OCI-LY1 (cell line): ENCODE measurements around the gene MYMK.

Experiments
- H2AFZ ChIP-seq: fragments of 200-600 bp; sonication (generic), shearing (Covaris generic); 2 replicates; pipeline ENCODE4 v1.6.0; 2014; ENCODE audit warnings: antibody characterized with exemption, mild to moderate bottlenecking, low read length
- H3F3A ChIP-seq: fragments of 200-600 bp; sonication (generic), shearing (Covaris generic); 2 replicates; pipeline ENCODE4 v1.6.0; 2014; ENCODE audit warnings: mild to moderate bottlenecking, antibody characterized with exemption, low read length, moderate library complexity; ENCODE audit not compliant: insufficient read depth
- H3K27ac ChIP-seq: fragments of 200-600 bp; sonication (generic); 2 replicates; pipeline ENCODE4 v1.5.1; 2014; ENCODE audit warnings: low read length, mixed run types, mild to moderate bottlenecking, low read depth; ENCODE audit not compliant: poor library complexity, severe bottlenecking
- H3K27me3 ChIP-seq: fragments of 200-600 bp; sonication (generic); 2 replicates; pipeline ENCODE4 v1.6.0; 2014; ENCODE audit warnings: antibody characterized with exemption, mild to moderate bottlenecking, low read length, moderate library complexity; ENCODE audit not compliant: insufficient read depth
- H3K36me3 ChIP-seq: fragments of 200-600 bp; sonication (generic); 2 replicates; pipeline ENCODE4 v1.6.1; 2014; ENCODE audit warnings: mild to moderate bottlenecking, antibody characterized with exemption, low read length, moderate library complexity, mixed read lengths; ENCODE audit not compliant: insufficient read depth
- H3K4me1 ChIP-seq: fragments of 200-600 bp; sonication (generic); 2 replicates; pipeline ENCODE4 v1.5.1; 2014; ENCODE audit warnings: mild to moderate bottlenecking, low read length, moderate library complexity; ENCODE audit not compliant: insufficient read depth, severe bottlenecking
- H3K4me2 ChIP-seq: fragments of 200-600 bp; sonication (generic), shearing (Covaris generic); 2 replicates; pipeline ENCODE4 v1.6.1; 2014; ENCODE audit warnings: low read length
- H3K4me3 ChIP-seq: fragments of 200-600 bp; sonication (generic); 2 replicates; pipeline ENCODE4 v1.5.1; 2014; ENCODE audit warnings: low read length, low read depth, mild to moderate bottlenecking, mixed read lengths; ENCODE audit not compliant: poor library complexity, severe bottlenecking
- H3K79me2 ChIP-seq: fragments of 200-600 bp; shearing (Covaris generic); 2 replicates; pipeline ENCODE4 v1.6.1; 2016; ENCODE audit warnings: mixed run types, low read length, mixed read lengths; ENCODE audit not compliant: insufficient read depth
- H3K9ac ChIP-seq: fragments of 200-600 bp; sonication (generic), shearing (Covaris generic); 2 replicates; pipeline ENCODE4 v1.6.1; 2014; ENCODE audit warnings: mild to moderate bottlenecking, low read length, mixed read lengths
- H3K9me2 ChIP-seq: fragments of 200-600 bp; sonication (generic), shearing (Covaris generic); 2 replicates; pipeline ENCODE4 v1.6.1; 2014; ENCODE audit warnings: low read depth, mild to moderate bottlenecking, low read length, mixed read lengths
- H3K9me3 ChIP-seq: fragments of 200-600 bp; shearing (Covaris generic); 2 replicates; pipeline ENCODE4 v1.6.1; 2014; ENCODE audit warnings: low read length, mixed read lengths
- H4K20me1 ChIP-seq: fragments of 200-600 bp; sonication (generic), shearing (Covaris generic); 2 replicates; pipeline ENCODE4 v1.6.0; 2016; ENCODE audit warnings: mild to moderate bottlenecking, low read length; ENCODE audit not compliant: insufficient read depth
- EZH2 ChIP-seq: fragments of 200-600 bp; sonication (generic), shearing (Covaris generic); IDR thresholded peaks from 2 replicates; pipeline ENCODE4 v1.8.0; 2017; ENCODE audit warnings: borderline replicate concordance, mixed run types, mild to moderate bottlenecking, antibody characterized with exemption, low read length, moderate library complexity, mixed read lengths
- TF ChIP-seq, protein P1 (sequence below): fragments of 200-600 bp; sonication (generic), shearing (Covaris generic); IDR thresholded peaks from 2 replicates; pipeline ENCODE4 v1.5.1; 2017; ENCODE audit warnings: mild to moderate bottlenecking, antibody characterized with exemption, low read length, moderate library complexity, mixed read lengths

The MYMK gene

DNA sequence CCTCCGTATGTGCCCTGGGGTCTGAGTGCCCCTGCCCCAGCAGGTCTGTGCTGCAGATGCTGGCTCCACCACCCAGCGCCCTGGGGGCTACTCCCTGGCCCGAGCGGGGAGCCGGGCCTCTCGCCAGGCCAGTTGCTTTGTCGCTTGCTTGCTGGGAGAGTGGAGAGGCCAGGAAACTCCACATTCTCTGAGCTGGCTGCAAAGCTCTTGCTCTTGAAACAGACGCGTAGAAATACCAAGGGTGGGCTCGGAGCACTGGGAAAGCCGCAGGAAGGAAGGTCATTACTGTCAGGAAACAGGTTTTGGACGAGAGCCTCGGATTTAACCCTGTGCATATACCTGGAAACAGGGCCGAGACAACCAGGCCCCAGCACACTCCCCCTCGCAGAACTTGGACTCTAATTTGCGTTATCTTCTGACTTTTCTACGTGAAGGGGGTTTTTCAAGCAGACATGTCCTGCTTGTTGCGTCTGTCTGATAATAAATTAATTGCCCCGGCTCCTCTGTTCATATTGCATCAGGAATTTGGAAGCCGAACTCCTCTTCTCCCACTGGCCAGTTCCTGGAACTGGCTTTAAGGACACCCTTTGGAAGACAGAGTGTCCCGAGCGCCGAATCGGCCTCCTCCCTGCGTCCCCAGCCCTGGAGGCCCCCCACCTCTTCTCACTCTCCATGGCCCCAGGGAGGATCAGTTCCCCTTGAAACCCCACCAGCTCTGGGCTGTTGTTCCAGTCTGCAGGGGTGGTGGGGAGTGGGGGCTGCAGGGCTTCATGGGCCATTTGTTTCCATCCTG is 20.9 kb upstream of the MYMK start:
- no peaks in the 10 kb centered on the region for H3K79me2 ChIP-seq
- no peak overlapping the region for H3K4me3 ChIP-seq
- H3K9ac ChIP-seq: no peak overlapping the region
- no peaks in the 10 kb centered on the region for H3K4me1 ChIP-seq
- no peaks in the 10 kb centered on the region for H3K9me3 ChIP-seq
- H3F3A ChIP-seq: no peaks in the 10 kb centered on the region
- no peak overlapping the region for H3K27ac ChIP-seq
- no peak for TF ChIP-seq EZH2
- TF ChIP-seq, protein P1, sequence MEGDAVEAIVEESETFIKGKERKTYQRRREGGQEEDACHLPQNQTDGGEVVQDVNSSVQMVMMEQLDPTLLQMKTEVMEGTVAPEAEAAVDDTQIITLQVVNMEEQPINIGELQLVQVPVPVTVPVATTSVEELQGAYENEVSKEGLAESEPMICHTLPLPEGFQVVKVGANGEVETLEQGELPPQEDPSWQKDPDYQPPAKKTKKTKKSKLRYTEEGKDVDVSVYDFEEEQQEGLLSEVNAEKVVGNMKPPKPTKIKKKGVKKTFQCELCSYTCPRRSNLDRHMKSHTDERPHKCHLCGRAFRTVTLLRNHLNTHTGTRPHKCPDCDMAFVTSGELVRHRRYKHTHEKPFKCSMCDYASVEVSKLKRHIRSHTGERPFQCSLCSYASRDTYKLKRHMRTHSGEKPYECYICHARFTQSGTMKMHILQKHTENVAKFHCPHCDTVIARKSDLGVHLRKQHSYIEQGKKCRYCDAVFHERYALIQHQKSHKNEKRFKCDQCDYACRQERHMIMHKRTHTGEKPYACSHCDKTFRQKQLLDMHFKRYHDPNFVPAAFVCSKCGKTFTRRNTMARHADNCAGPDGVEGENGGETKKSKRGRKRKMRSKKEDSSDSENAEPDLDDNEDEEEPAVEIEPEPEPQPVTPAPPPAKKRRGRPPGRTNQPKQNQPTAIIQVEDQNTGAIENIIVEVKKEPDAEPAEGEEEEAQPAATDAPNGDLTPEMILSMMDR: no peak
- H4K20me1 ChIP-seq: no peaks in the 10 kb centered on the region
- no peaks in the 10 kb centered on the region for H3K27me3 ChIP-seq
- H3K4me2 ChIP-seq: no peak overlapping the region
- H2AFZ ChIP-seq: no peak overlapping the region
- H3K9me2 ChIP-seq: no peaks in the 10 kb centered on the region
- H3K36me3 ChIP-seq: no peaks in the 10 kb centered on the region

DNA sequence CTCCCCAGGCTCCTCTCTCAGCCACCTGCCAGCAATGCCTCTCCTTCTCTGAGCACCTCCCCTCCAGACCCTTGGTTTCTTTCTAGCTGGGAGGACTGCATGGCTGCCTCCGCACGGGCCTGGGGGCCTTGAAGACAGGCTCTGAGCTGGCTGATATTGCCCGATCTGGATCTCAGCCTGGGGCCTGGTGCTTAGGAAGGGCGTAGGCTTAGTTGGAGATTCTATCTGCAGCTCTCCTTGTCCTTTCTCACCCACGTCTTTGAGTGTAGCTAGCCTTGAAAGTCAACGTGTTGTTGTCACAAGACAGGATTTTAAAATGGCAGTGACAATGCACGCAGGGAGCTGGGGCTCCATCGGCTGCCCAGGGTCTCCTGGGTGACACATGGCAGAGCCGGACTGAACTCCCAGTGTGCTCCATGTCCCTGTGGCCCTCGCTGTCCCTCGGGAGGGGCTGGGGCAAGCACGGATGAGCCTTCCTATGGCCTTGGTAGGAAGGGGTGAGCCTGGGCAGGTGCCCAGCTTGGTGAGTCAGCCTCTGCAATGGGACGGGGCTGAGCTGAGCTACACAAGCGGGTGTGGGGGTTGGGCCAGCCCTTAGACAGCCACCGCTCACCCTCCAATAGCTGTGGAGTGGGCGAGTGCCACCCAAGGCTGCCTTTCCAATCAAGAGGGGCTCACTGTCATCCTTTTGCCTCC is 19.2 kb upstream of the MYMK start:
- no peaks in the 10 kb centered on the region for H3K9me3 ChIP-seq
- H3K27me3 ChIP-seq: no peaks in the 10 kb centered on the region
- no peaks in the 10 kb centered on the region for H3K79me2 ChIP-seq

DNA sequence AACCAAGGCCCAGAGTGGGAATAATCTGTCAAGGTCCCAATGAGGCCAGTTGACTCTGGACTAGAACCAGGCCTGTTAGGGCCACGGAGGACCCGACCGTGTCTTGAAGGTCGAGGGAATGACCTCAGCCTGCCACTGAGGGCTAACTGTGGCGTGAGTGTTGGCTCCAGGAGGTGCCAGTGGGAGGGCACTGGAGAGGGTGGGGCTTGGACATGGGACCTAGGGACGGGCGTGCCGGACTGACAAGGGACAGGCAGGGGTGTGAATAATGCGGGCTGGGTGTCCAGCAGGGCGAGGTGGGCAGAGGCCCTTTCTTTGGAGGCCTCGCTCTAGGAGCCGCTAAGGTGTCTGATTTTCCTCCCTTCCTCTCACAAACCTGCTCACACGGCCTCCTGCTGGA is 17.2 kb upstream of the MYMK start:
- Histone ChIP-seq H3K9ac (no peak overlapping the region), H3K4me2 (no peak overlapping the region), H3K4me3 (no peak overlapping the region), H3K36me3 (no peaks in the 10 kb centered on the region), H3K9me2 (no peaks in the 10 kb centered on the region), H3K27ac (no peak overlapping the region), H3K27me3 (no peaks in the 10 kb centered on the region), H3F3A (no peaks in the 10 kb centered on the region), H3K4me1 (no peaks in the 10 kb centered on the region), H2AFZ (no peak overlapping the region), H4K20me1 (no peaks in the 10 kb centered on the region), H3K79me2 (no peaks in the 10 kb centered on the region), H3K9me3 (no peaks in the 10 kb centered on the region)
- TF ChIP-seq, protein P1: no peak
- no peak for TF ChIP-seq EZH2

More for the DNA sequence above, 19.2 kb upstream of the MYMK start:
- no peak overlapping the region for H3K4me3 ChIP-seq
- no peaks in the 10 kb centered on the region for H3K9me2 ChIP-seq
- no peaks in the 10 kb centered on the region for H3K4me1 ChIP-seq
- no peak overlapping the region for H3K4me2 ChIP-seq
- no peak overlapping the region for H3K27ac ChIP-seq
- H3K36me3 ChIP-seq: no peaks in the 10 kb centered on the region
- no peaks in the 10 kb centered on the region for H3F3A ChIP-seq
- H4K20me1 ChIP-seq: no peaks in the 10 kb centered on the region
- H2AFZ ChIP-seq: no peak overlapping the region
- no peak overlapping the region for H3K9ac ChIP-seq
- TF ChIP-seq, protein P1: no peak
- TF ChIP-seq EZH2: no peak
